Measurements from ENCODE around the gene ZNF565. TPM values are rescaled to one million over a fixed set of nuclear protein-coding genes. Genes with fewer than 3 reads are reported as not detected.
A peak's percentile ranks its signal among the peaks of the same experiment; 100 is the strongest.
"Not testable (repeated sequence)": the region's sequence is repeated elsewhere in the genome, so short reads cannot be mapped to it uniquely, and the experiment has no call there.

The ZNF565 gene
- total RNA-seq, 1 donor from 2014 or later: 2.2 TPM

GRCh38 chr19:36212895-36213294 lies 1.6 kb downstream of the ZNF565 start:
- no peak for DNase-seq (ENCODE audit: low read depth in 2 of 2)

GRCh38 chr19:36210497-36210896 lies 4.0 kb downstream of the ZNF565 start:
- DNase-seq (ENCODE audit: low read depth in 2 of 2): no peak

- no peak for DNase-seq (ENCODE audit: low read depth in 2 of 2)
Observed at GRCh38 chr19:36209372-36209771, 5.1 kb downstream of the ZNF565 start.

- no peak for DNase-seq (ENCODE audit: low read depth in 2 of 2)
Observed at GRCh38 chr19:36207605-36208252, 6.7 kb downstream of the ZNF565 start.

GRCh38 chr19:36203293-36203692 lies 11.2 kb downstream of the ZNF565 start:
- no peak for DNase-seq (ENCODE audit: low read depth in 2 of 2)

GRCh38 chr19:36201684-36202083 lies 12.8 kb downstream of the ZNF565 start:
- no peak for DNase-seq (ENCODE audit: low read depth in 2 of 2)

- DNase-seq (ENCODE audit: low read depth in 2 of 2): peak in 1 of 2 donors; percentile 6
Observed at GRCh38 chr19:36198119-36198518, 16.3 kb downstream of the ZNF565 start.

GRCh38 chr19:36196249-36196648 lies 18.2 kb downstream of the ZNF565 start:
- DNase-seq (ENCODE audit: low read depth in 2 of 2): no peak

GRCh38 chr19:36186722-36187121 lies 27.7 kb downstream of the ZNF565 start:
- DNase-seq (ENCODE audit: low read depth in 2 of 2): not testable (repeated sequence)

- no peak for DNase-seq (ENCODE audit: low read depth in 2 of 2)
Observed at GRCh38 chr19:36183245-36183628, 31.2 kb downstream of the ZNF565 start.

- no peak for DNase-seq (ENCODE audit: low read depth in 2 of 2)
Observed at GRCh38 chr19:36182612-36183244, 31.7 kb downstream of the ZNF565 start.

GRCh38 chr19:36179077-36179476 lies 35.4 kb downstream of the ZNF565 start:
- not testable (repeated sequence) for DNase-seq (ENCODE audit: low read depth in 2 of 2)

- DNase-seq (ENCODE audit: low read depth in 2 of 2): not testable (repeated sequence)
Observed at GRCh38 chr19:36173846-36174245, 40.6 kb downstream of the ZNF565 start.

- no peak for DNase-seq (ENCODE audit: low read depth in 2 of 2)
Observed at GRCh38 chr19:36172852-36173251, 41.6 kb downstream of the ZNF565 start.

- DNase-seq (ENCODE audit: low read depth in 2 of 2): peak in 1 of 2 donors; percentile 73
Observed at GRCh38 chr19:36169084-36169760, 45.2 kb downstream of the ZNF565 start.

GRCh38 chr19:36163813-36164212 lies 50.7 kb downstream of the ZNF565 start:
- no peak for DNase-seq (ENCODE audit: low read depth in 2 of 2)

GRCh38 chr19:36160821-36161596 lies 53.5 kb downstream of the ZNF565 start:
- no peak for DNase-seq (ENCODE audit: low read depth in 2 of 2)

- DNase-seq (ENCODE audit: low read depth in 2 of 2): no peak
Observed at GRCh38 chr19:36153126-36153525, 61.3 kb downstream of the ZNF565 start.

GRCh38 chr19:36152352-36153091 lies 61.9 kb downstream of the ZNF565 start, which contains the start of gene COX7A1:
TSS of gene COX7A1 (minus strand) at chr19:36152447. CDS start at chr19:36152407, 40 bp downstream.
- DNase-seq (ENCODE audit: low read depth in 2 of 2): peak in 1 of 2 donors; percentile 57

- no peak for DNase-seq (ENCODE audit: low read depth in 2 of 2)
Observed at GRCh38 chr19:36152019-36152351, 62.5 kb downstream of the ZNF565 start.
